Left renal pelvis (tissue), 4 donors: ENCODE results near the gene C6orf62. TPM values are rescaled to one million over a fixed set of nuclear protein-coding genes. Genes with fewer than 3 reads are reported as not detected.
A peak's percentile ranks its signal among the peaks of the same experiment; 100 is the strongest.
"Not testable (repeated sequence)": the region's sequence is repeated elsewhere in the genome, so short reads cannot be mapped to it uniquely, and the experiment has no call there.

Experiments
- DNase-seq, 4 donors: peaks; one replicate each; pipeline ENCODE4 v3.0.0-alpha.2; 2013; ENCODE audit warnings: low read depth in 4 of 4, low spot score in 3 of 4
- polyA plus RNA-seq, 4 donors: library from polyadenylated mRNA; unstranded; fragments of 120-200 nt; gene quantifications; one replicate each; pipeline ENCODE4 v1.2.1, GENCODE V29; 2013; ENCODE audit not compliant: insufficient read length in 4 of 4

Gene C6orf62
- polyA plus RNA-seq, 4 donors = 83.4 to 158 (median 143) TPM

- no peak for DNase-seq
These were observed 24.4 kb upstream of the C6orf62 start for GRCh38 chr6:24743265-24743943.

GRCh38 chr6:24742216-24742738 is 23.3 kb upstream of the C6orf62 start:
- no peak for DNase-seq

GRCh38 chr6:24740861-24741260 is 21.9 kb upstream of the C6orf62 start:
- no peak for DNase-seq

GRCh38 chr6:24738741-24739140 is 19.8 kb upstream of the C6orf62 start:
- no peak for DNase-seq

GRCh38 chr6:24734710-24735109 is 15.8 kb upstream of the C6orf62 start:
- DNase-seq = not testable (repeated sequence)

GRCh38 chr6:24734166-24734565 is 15.2 kb upstream of the C6orf62 start:
- no peak for DNase-seq

GRCh38 chr6:24731456-24732134 is 12.6 kb upstream of the C6orf62 start:
- not testable (repeated sequence) for DNase-seq

- DNase-seq = not testable (repeated sequence)
These were observed 11.7 kb upstream of the C6orf62 start for GRCh38 chr6:24730653-24731052.

GRCh38 chr6:24723270-24723669 is 4.3 kb upstream of the C6orf62 start:
- DNase-seq = no peak

GRCh38 chr6:24721461-24722215 is 2.7 kb upstream of the C6orf62 start:
- no peak for DNase-seq

- DNase-seq = peak; percentile 100
These were observed 1.9 kb upstream of the C6orf62 start for GRCh38 chr6:24720604-24721460.

- no peak for DNase-seq
These were observed 1.2 kb upstream of the C6orf62 start for GRCh38 chr6:24720131-24720603.

GRCh38 chr6:24718449-24719124 is 367 bp downstream of the C6orf62 start:
- DNase-seq = no peak

GRCh38 chr6:24716602-24717148 is 2.3 kb downstream of the C6orf62 start:
- not testable (repeated sequence) for DNase-seq

- DNase-seq = no peak
These were observed 8.2 kb downstream of the C6orf62 start for GRCh38 chr6:24710519-24711303.

GRCh38 chr6:24709014-24709711 is 9.8 kb downstream of the C6orf62 start:
- DNase-seq = no peak

GRCh38 chr6:24708612-24709011 is 10.3 kb downstream of the C6orf62 start:
- no peak for DNase-seq

GRCh38 chr6:24704468-24704867 is 14.5 kb downstream of the C6orf62 start:
- no peak for DNase-seq
